Activated CD8-positive, alpha-beta T cell treated with anti-CD3 and anti-CD28 coated beads for 36 hours (primary cell): ENCODE data around the gene LYPD6. TPM values are rescaled to one million over a fixed set of nuclear protein-coding genes. Genes with fewer than 3 reads are reported as not detected.

Source experiments
- ATAC-seq: fragments of 200-7000 bp; cut with Tn5 transposase; one replicate; pipeline ENCODE4 v1.10.0; 2021; ENCODE audit warnings: mild to moderate bottlenecking, moderate library complexity
- CTCF ChIA-PET: fragments of 350-600 bp; sonication (Branson Sonifier 250); formaldehyde crosslinking; loops from one replicate; lab custom pipeline; 2021; ENCODE audit warnings: antibody characterized with exemption; lab: Charles Lee
- POLR2A ChIA-PET: fragments of 350-600 bp; sonication (Branson Sonifier 250); formaldehyde crosslinking; loops from one replicate; lab custom pipeline; 2021; ENCODE audit warnings: antibody characterized with exemption; lab: Charles Lee
- DNase-seq: peaks from one replicate; pipeline ENCODE4 v3.0.0-alpha.2; 2020
- H3K27ac Mint-ChIP-seq: one replicate; pipeline ENCODE4 v1.8.0; 2021; ENCODE audit warnings: mild to moderate bottlenecking, mixed read lengths
- H3K27me3 Mint-ChIP-seq: one replicate; pipeline ENCODE4 v1.8.0; 2021; ENCODE audit warnings: mixed read lengths
- H3K36me3 Mint-ChIP-seq: one replicate; pipeline ENCODE4 v1.8.0; 2021; ENCODE audit warnings: low read depth, mixed read lengths
- H3K4me1 Mint-ChIP-seq: one replicate; pipeline ENCODE4 v1.8.0; 2021; ENCODE audit warnings: low read depth, mixed read lengths
- H3K4me3 Mint-ChIP-seq: one replicate; pipeline ENCODE4 v1.8.0; 2021; ENCODE audit warnings: mild to moderate bottlenecking, moderate library complexity, mixed read lengths
- H3K9me3 Mint-ChIP-seq: one replicate; pipeline ENCODE4 v1.8.0; 2021; ENCODE audit warnings: mixed read lengths
- CTCF ChIP-seq: fragments of 200-600 bp; IDR thresholded peaks from one replicate; pipeline ENCODE4 v1.8.0; 2022; ENCODE audit warnings: antibody characterized with exemption, mild to moderate bottlenecking
- intact Hi-C: fragments of 100-400 bp; cut with micrococcal nuclease; formaldehyde crosslinking; loops from one replicate; pipeline ENCODE4 v1.10.0; 2022
- total RNA-seq, 2 experiments: library from RNA; stranded (reverse); gene quantifications; one replicate each; pipeline ENCODE4 v1.2.3, GENCODE V29; 2021

Gene LYPD6
- total RNA-seq, 2 experiments from 2014 or later: not detected

- H3K27ac Mint-ChIP-seq: no peak overlapping the region
- no peaks in the 10 kb centered on the region for H3K4me1 Mint-ChIP-seq
- DNase-seq (no peak), ATAC-seq (no peak)
- no peak for TF ChIP-seq CTCF
- H3K9me3 Mint-ChIP-seq: no peaks in the 10 kb centered on the region
- H3K36me3 Mint-ChIP-seq: no peaks in the 10 kb centered on the region
- POLR2A ChIA-PET: no interaction called here
- intact Hi-C loops: no loop called here
- CTCF ChIA-PET: no interaction called here
- H3K4me3 Mint-ChIP-seq: no peak overlapping the region
- H3K27me3 Mint-ChIP-seq: peaks cover 3% of the 10 kb centered on the region
Observed at GRCh38 chr2:149342509-149342908, 12.1 kb downstream of the LYPD6 start.

GRCh38 chr2:149344105-149344504 is 13.7 kb downstream of the LYPD6 start:
- no peak for TF ChIP-seq CTCF
- H3K9me3 Mint-ChIP-seq: no peaks in the 10 kb centered on the region
- CTCF ChIA-PET: no interaction called here

GRCh38 chr2:149346272-149346671 is 15.9 kb downstream of the LYPD6 start:
- H3K9me3 Mint-ChIP-seq: no peaks in the 10 kb centered on the region
- TF ChIP-seq CTCF: no peak
- H3K36me3 Mint-ChIP-seq: no peaks in the 10 kb centered on the region
- H3K27me3 Mint-ChIP-seq: peaks cover 9% of the 10 kb centered on the region
- intact Hi-C loops: no loop called here
- H3K4me3 Mint-ChIP-seq: no peak overlapping the region
- ATAC-seq: no peak
- ChIA-PET CTCF (no interaction called here), POLR2A (no interaction called here)
- H3K27ac Mint-ChIP-seq: no peak overlapping the region
- no peaks in the 10 kb centered on the region for H3K4me1 Mint-ChIP-seq
- no peak for DNase-seq

More at GRCh38 chr2:149344105-149344504, 13.7 kb downstream of the LYPD6 start:
- no peak overlapping the region for H3K4me3 Mint-ChIP-seq
- intact Hi-C loops: no loop called here
- H3K27ac Mint-ChIP-seq: no peak overlapping the region
- DNase-seq: no peak
- POLR2A ChIA-PET: no interaction called here
- no peaks in the 10 kb centered on the region for H3K4me1 Mint-ChIP-seq
- H3K27me3 Mint-ChIP-seq: peaks cover 8% of the 10 kb centered on the region
- ATAC-seq: no peak
- H3K36me3 Mint-ChIP-seq: no peaks in the 10 kb centered on the region

- intact Hi-C loops: no loop called here
- TF ChIP-seq CTCF: no peak
- DNase-seq: no peak
- ATAC-seq: no peak
- no peaks in the 10 kb centered on the region for H3K36me3 Mint-ChIP-seq
- no peak overlapping the region for H3K27ac Mint-ChIP-seq
- H3K4me1 Mint-ChIP-seq: no peaks in the 10 kb centered on the region
- CTCF ChIA-PET: no interaction called here
- POLR2A ChIA-PET: no interaction called here
- no peaks in the 10 kb centered on the region for H3K9me3 Mint-ChIP-seq
- H3K4me3 Mint-ChIP-seq: no peak overlapping the region
- peaks cover 9% of the 10 kb centered on the region for H3K27me3 Mint-ChIP-seq
Observed at GRCh38 chr2:149348291-149348690, 17.9 kb downstream of the LYPD6 start.

- no peak for TF ChIP-seq CTCF
- CTCF ChIA-PET: interaction anchor here (0.9 kb wide), 1 partner anchor 324 kb away, joined by 3 read pairs; no protein-coding TSS in a partner anchor
- intact Hi-C loops: no loop called here
- no peaks in the 10 kb centered on the region for H3K4me1 Mint-ChIP-seq
- no peaks in the 10 kb centered on the region for H3K36me3 Mint-ChIP-seq
- peaks cover 8% of the 10 kb centered on the region for H3K27me3 Mint-ChIP-seq
- DNase-seq (no peak), ATAC-seq (no peak)
- no peak overlapping the region for H3K4me3 Mint-ChIP-seq
- POLR2A ChIA-PET: no interaction called here
- no peak overlapping the region for H3K27ac Mint-ChIP-seq
- H3K9me3 Mint-ChIP-seq: no peaks in the 10 kb centered on the region
Observed at GRCh38 chr2:149353421-149353820, 23.0 kb downstream of the LYPD6 start.
